ENCODE data around the gene NT5C1B.

GRCh38 chr2:18531194-18531593 is 58.2 kb downstream of the NT5C1B start:
- TF ChIP-seq ZFP30 (CRISPR knock-in tag; IDR thresholded peaks at IDR 0.05) (no peak), BACH2 (CRISPR knock-in tag; IDR thresholded peaks at IDR 0.05; ENCODE audit: borderline replicate concordance) (no peak), ESRRG (CRISPR knock-in tag; IDR thresholded peaks at IDR 0.05) (no peak), PATZ1 (CRISPR knock-in tag; IDR thresholded peaks at IDR 0.05; ENCODE audit: borderline replicate concordance) (no peak), CREB5 (CRISPR knock-in tag; IDR thresholded peaks at IDR 0.05; ENCODE audit: low read depth) (no peak), ISL1 (CRISPR knock-in tag; IDR thresholded peaks at IDR 0.05) (no peak), SNAI2 (CRISPR knock-in tag; IDR thresholded peaks at IDR 0.05) (no peak), CSRNP3 (CRISPR knock-in tag; IDR thresholded peaks at IDR 0.05) (no peak), GLIS3 (CRISPR knock-in tag; IDR thresholded peaks at IDR 0.05) (no peak), ZNF70 (CRISPR knock-in tag; IDR thresholded peaks at IDR 0.05) (no peak), TCF4 (CRISPR knock-in tag; IDR thresholded peaks at IDR 0.05; ENCODE audit: borderline replicate concordance) (no peak)

All from SK-N-SH treated with all-trans-retinoic acid at 6 μM for 48 hours (cell line).